ENCODE data around the gene IGSF9.

The IGSF9 gene

GRCh38 chr1:159944623-159945455, 574 bp downstream of the IGSF9 start:
- no peak for DNase-seq (ENCODE audit: low read depth, low spot score)

- DNase-seq (ENCODE audit: low read depth, low spot score), result no peak
Measured at GRCh38 chr1:159943908-159944622, 1.3 kb downstream of the IGSF9 start.

- no peak for DNase-seq (ENCODE audit: low read depth, low spot score)
Measured at GRCh38 chr1:159943278-159943640, 2.2 kb downstream of the IGSF9 start.

GRCh38 chr1:159942632-159943277, 2.7 kb downstream of the IGSF9 start:
- DNase-seq (ENCODE audit: low read depth, low spot score), result no peak

GRCh38 chr1:159941591-159942560, 3.5 kb downstream of the IGSF9 start:
- DNase-seq (ENCODE audit: low read depth, low spot score), result no peak

- no peak for DNase-seq (ENCODE audit: low read depth, low spot score)
Measured at GRCh38 chr1:159941141-159941540, 4.3 kb downstream of the IGSF9 start.

GRCh38 chr1:159940006-159940620, 5.3 kb downstream of the IGSF9 start:
- DNase-seq (ENCODE audit: low read depth, low spot score), result no peak

- DNase-seq (ENCODE audit: low read depth, low spot score), result no peak
Measured at GRCh38 chr1:159939678-159940002, 5.8 kb downstream of the IGSF9 start.

- DNase-seq (ENCODE audit: low read depth, low spot score), result no peak
Measured at GRCh38 chr1:159938905-159939677, 6.3 kb downstream of the IGSF9 start.

- DNase-seq (ENCODE audit: low read depth, low spot score), result no peak
Measured at GRCh38 chr1:159938211-159938852, 7.1 kb downstream of the IGSF9 start.

- DNase-seq (ENCODE audit: low read depth, low spot score), result no peak
Measured at GRCh38 chr1:159937054-159937750, 8.2 kb downstream of the IGSF9 start.

GRCh38 chr1:159936273-159936904, 9.0 kb downstream of the IGSF9 start:
- DNase-seq (ENCODE audit: low read depth, low spot score), result peak; percentile 64

GRCh38 chr1:159935719-159936272, 9.6 kb downstream of the IGSF9 start:
- DNase-seq (ENCODE audit: low read depth, low spot score), result no peak

GRCh38 chr1:159935305-159935704, 10.1 kb downstream of the IGSF9 start:
- DNase-seq (ENCODE audit: low read depth, low spot score), result no peak

- DNase-seq (ENCODE audit: low read depth, low spot score), result no peak
Measured at GRCh38 chr1:159934136-159935039, 11.0 kb downstream of the IGSF9 start.

- no peak for DNase-seq (ENCODE audit: low read depth, low spot score)
Measured at GRCh38 chr1:159933347-159933746, 12.1 kb downstream of the IGSF9 start.

All from activated naive CD8-positive, alpha-beta T cell treated with anti-CD3 and anti-CD28 coated beads, Interleukin-2, amount 50 U/mL, for 16 hours (primary cell).